ENCODE data around the gene ARL15. TPM values are rescaled to one million over a fixed set of nuclear protein-coding genes. Genes with fewer than 3 reads are reported as not detected.

ARL15 gene
- total and polyA plus RNA-seq, 2 of the 8 experiments (the other 6 are each of a cell fraction or from before 2014, with no cell fraction given): 9.9 to 21.2 TPM

DNA sequence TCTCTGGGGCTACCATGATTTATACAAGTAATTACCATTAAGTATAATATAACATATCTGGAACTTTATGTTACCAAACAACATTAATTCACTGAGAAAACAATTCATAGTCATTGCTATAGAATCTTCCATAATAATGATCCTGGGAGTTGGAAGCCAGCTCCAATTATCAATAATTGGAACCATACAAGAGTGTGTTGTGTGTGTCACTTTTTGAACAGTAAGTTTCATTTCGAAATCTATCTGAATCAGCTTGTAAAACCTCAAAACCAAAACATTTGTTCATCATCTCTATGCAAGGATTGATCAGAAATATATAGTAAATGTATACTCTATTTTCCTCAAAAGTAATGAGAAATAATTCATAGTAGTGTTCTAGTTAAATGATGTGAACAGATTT lies 348.1 kb downstream of the ARL15 start:
- H3K36me3 ChIP-seq (ENCODE audit: control insufficient read depth in 2 of 4, insufficient read depth in 4 of 4, low read length in 3 of 4): no peaks in the 10 kb centered on the region
- H3K27ac ChIP-seq (ENCODE audit: low read depth, low read length): no peak overlapping the region
- H3K4me3 ChIP-seq (ENCODE audit: extremely low read depth in 1 of 4, insufficient read depth in 2 of 4, low read depth in 3 of 4, low read length in 4 of 4): no peak overlapping the region
- no peaks in the 10 kb centered on the region for H3K79me2 ChIP-seq (ENCODE audit: control insufficient read depth in 1 of 2, insufficient read depth in 2 of 2, low read length in 2 of 2)
- no peaks in the 10 kb centered on the region for H3K9me3 ChIP-seq (ENCODE audit: insufficient read depth in 2 of 2, low read depth in 1 of 2, low read length in 1 of 2)
- no peak overlapping the region for H2BK20ac ChIP-seq (ENCODE audit: low read length)
- no peak overlapping the region for H3K23ac ChIP-seq (ENCODE audit: insufficient read length)
- H3K14ac ChIP-seq (ENCODE audit: insufficient read length): no peak overlapping the region
- no peaks in the 10 kb centered on the region for H3K79me1 ChIP-seq (ENCODE audit: low read depth, low read length)
- no peak overlapping the region for H2BK12ac ChIP-seq (ENCODE audit: low read depth, low read length)
- no peaks in the 10 kb centered on the region for H4K20me1 ChIP-seq (replicated peaks in 1 of 2; ENCODE audit: control insufficient read depth in 1 of 2, insufficient read depth in 2 of 2, low read length in 2 of 2)
- H2BK15ac ChIP-seq (ENCODE audit: low read length): no peak overlapping the region
- H3K4ac ChIP-seq (replicated peaks; ENCODE audit: insufficient read length, low read depth, low read length): no peak overlapping the region
- CTCF ChIA-PET (ENCODE audit: partially characterized antibody): interaction anchor here (1.4 kb wide), 1 partner anchor 22 kb away, joined by 3 read pairs; no protein-coding TSS in a partner anchor
- POLR2A ChIA-PET (ENCODE audit: partially characterized antibody): no interaction called here
- no peak overlapping the region for H2BK120ac ChIP-seq (replicated peaks; ENCODE audit: low read depth, low read length)
- H2BK5ac ChIP-seq (ENCODE audit: low read depth, low read length): no peak overlapping the region
- H3K4me2 ChIP-seq (ENCODE audit: insufficient read depth in 1 of 2, low read depth in 2 of 2, low read length in 2 of 2): no peak overlapping the region
- DNase-seq (ENCODE audit: low read depth in 1 of 2, low spot score in 2 of 2) (no peak), FAIRE-seq (no peak)
- 87% methylated on average over 1 of the region's 1 CpG; no CpG with 5 or more reads in 1 of the 2 experiments for WGBS, 2 experiments (ENCODE audit: extremely low coverage in 1 of 2, insufficient coverage in 1 of 2, insufficient read length in 1 of 2, insufficient replicate concordance in 2 of 2, low coverage in 1 of 2, low lambda C conversion rate in 2 of 2, missing lambda C conversion rate in 1 of 2)
- H3K56ac ChIP-seq (replicated peaks; ENCODE audit: insufficient read length, low read depth, low read length): no peak overlapping the region
- H4K91ac ChIP-seq (replicated peaks; ENCODE audit: insufficient read length, low read length): no peak overlapping the region
- no peaks in the 10 kb centered on the region for H3K27me3 ChIP-seq (replicated peaks in 1 of 4; ENCODE audit: control insufficient read depth in 3 of 4, extremely low read depth in 1 of 4, insufficient read depth in 3 of 4, low read length in 3 of 4)
- no peak overlapping the region for H3K9ac ChIP-seq (replicated peaks in 1 of 4; ENCODE audit: extremely low read depth in 1 of 4, low read depth in 3 of 4, low read length in 3 of 4)
- no peak for TF ChIP-seq FOSL1 (IDR thresholded peaks at IDR 0.05; ENCODE audit: insufficient read depth, low read depth, low read length)
- no peak overlapping the region for H2AFZ ChIP-seq (ENCODE audit: low read length)
- no peak overlapping the region for H2AK5ac ChIP-seq (ENCODE audit: low read depth, low read length)
- H4K5ac ChIP-seq (ENCODE audit: insufficient read length, low read depth, low read length): no peak overlapping the region
- H3K23me2 ChIP-seq (ENCODE audit: low read depth, low read length): no peaks in the 10 kb centered on the region; the same call in 1 of the 2 replicates
- H3K4me1 ChIP-seq (replicated peaks in 1 of 4; ENCODE audit: control insufficient read depth in 3 of 4, insufficient read depth in 4 of 4, low read length in 3 of 4): no peaks in the 10 kb centered on the region
- no peak overlapping the region for H4K8ac ChIP-seq (ENCODE audit: extremely low read depth, insufficient read depth, low read length)
- no peak overlapping the region for H3K18ac ChIP-seq (ENCODE audit: extremely low read depth, low read length)

All from H1 (cell line).